Suprapubic skin (tissue), 3 donors: Measurements from ENCODE around the gene PARP1.

ENCODE experiments used
- CTCF ChIP-seq, 2 donors: fragments of 200-600 bp in 1 of 2; fragments of 450-650 bp in 1 of 2; sonication (generic) in 1 of 2; IDR thresholded peaks; one replicate each; pipeline ENCODE4 v1.5.1; 2016 to 2019; ENCODE audit warnings: antibody characterized with exemption in 2 of 2, mild to moderate bottlenecking in 1 of 2, moderate library complexity in 1 of 2
- POLR2A ChIP-seq, 2 donors: fragments of 450-650 bp; IDR thresholded peaks; one replicate each; pipeline ENCODE4 v1.6.1; 2017; ENCODE audit warnings: antibody characterized with exemption in 2 of 2, mild to moderate bottlenecking in 2 of 2, moderate library complexity in 2 of 2

GRCh38 chr1:226371866-226372490 is 35.9 kb downstream of the PARP1 start:
- TF ChIP-seq POLR2A (IDR thresholded peaks at IDR 0.05) (no peak), CTCF (IDR thresholded peaks at IDR 0.05) (no peak)
